Loucy (cell line): ENCODE data around the gene PAK5.

Source experiments
- H2AFZ ChIP-seq: fragments of 200-600 bp; sonication (generic); 2 replicates; pipeline ENCODE4 v1.6.0; 2016; ENCODE audit warnings: antibody characterized with exemption, mild to moderate bottlenecking, low read length, moderate library complexity
- H3F3A ChIP-seq: fragments of 200-600 bp; 2 replicates; pipeline ENCODE4 v1.6.0; 2016; ENCODE audit warnings: antibody characterized with exemption, low read depth, mild to moderate bottlenecking
- H3K27me3 ChIP-seq: fragments of 200-600 bp; sonication (generic); 2 replicates; pipeline ENCODE4 v1.6.1; 2014; ENCODE audit warnings: low read length, mild to moderate bottlenecking; ENCODE audit not compliant: insufficient read depth, poor library complexity, severe bottlenecking
- H3K36me3 ChIP-seq: fragments of 200-600 bp; sonication (generic); 2 replicates; pipeline ENCODE4 v1.6.1; 2016; ENCODE audit warnings: low read length; ENCODE audit not compliant: insufficient read depth
- H3K4me1 ChIP-seq: fragments of 200-600 bp; sonication (generic); 2 replicates; pipeline ENCODE4 v1.5.1; 2014; ENCODE audit warnings: low read length, mild to moderate bottlenecking; ENCODE audit not compliant: insufficient read depth, poor library complexity, severe bottlenecking
- H3K4me2 ChIP-seq: fragments of 200-600 bp; sonication (generic); 2 replicates; pipeline ENCODE4 v1.6.0; 2014; ENCODE audit warnings: antibody characterized with exemption, low read length, low read depth, mild to moderate bottlenecking; ENCODE audit not compliant: poor library complexity, severe bottlenecking
- H3K4me3 ChIP-seq: fragments of 200-600 bp; sonication (generic); 2 replicates; pipeline ENCODE4 v1.5.1; 2014; ENCODE audit warnings: low read length, mild to moderate bottlenecking, mixed read lengths; ENCODE audit not compliant: poor library complexity, severe bottlenecking
- H3K79me2 ChIP-seq: fragments of 200-600 bp; sonication (generic); 2 replicates; pipeline ENCODE4 v1.6.1; 2014; ENCODE audit warnings: low read length; ENCODE audit not compliant: insufficient read depth
- H3K9ac ChIP-seq: fragments of 200-600 bp; sonication (generic); 2 replicates; pipeline ENCODE4 v1.6.0; 2014; ENCODE audit warnings: mild to moderate bottlenecking, low read depth, low read length, moderate library complexity; ENCODE audit not compliant: poor library complexity, severe bottlenecking
- H3K9me2 ChIP-seq: fragments of 200-600 bp; sonication (generic); replicated peaks from 2 replicates; pipeline ENCODE4 v1.6.1; 2016; ENCODE audit warnings: low read depth, low read length, mixed read lengths
- H3K9me3 ChIP-seq: fragments of 200-600 bp; sonication (generic); 2 replicates; pipeline ENCODE4 v1.6.1; 2014; ENCODE audit warnings: mild to moderate bottlenecking, antibody characterized with exemption, low read length, low read depth; ENCODE audit not compliant: insufficient read depth
- H4K20me1 ChIP-seq: fragments of 200-600 bp; sonication (generic); 2 replicates; pipeline ENCODE4 v1.6.0; 2014; ENCODE audit warnings: antibody characterized with exemption, low read length, mild to moderate bottlenecking; ENCODE audit not compliant: insufficient read depth, poor library complexity, severe bottlenecking
- CTCF ChIP-seq: fragments of 200-600 bp; sonication (generic); conservative IDR thresholded peaks from 2 replicates; pipeline ENCODE4 v1.5.1; 2014; ENCODE audit warnings: mild to moderate bottlenecking, antibody characterized with exemption, low read length
- EZH2phosphoT487 ChIP-seq: fragments of 200-600 bp; IDR thresholded peaks from 2 replicates; pipeline ENCODE4 v1.6.1; 2018; ENCODE audit warnings: antibody characterized with exemption, mild to moderate bottlenecking, moderate library complexity, borderline replicate concordance

PAK5 gene

GRCh38 chr20:9577397-9577796 lies 261.5 kb downstream of the PAK5 start:
- Histone ChIP-seq H3K4me1 (peaks cover 70% of the 10 kb centered on the region), H3K79me2 (no peaks in the 10 kb centered on the region), H3K4me2 (peak overlapping the region; percentile 63), H3K9me2 (no peaks in the 10 kb centered on the region), H2AFZ (peak overlapping the region; percentile 26; the same call in 1 of the 2 replicates), H3K4me3 (no peak overlapping the region), H3F3A (peaks cover 6% of the 10 kb centered on the region), H3K36me3 (no peaks in the 10 kb centered on the region), H3K27me3 (no peaks in the 10 kb centered on the region), H4K20me1 (no peaks in the 10 kb centered on the region), H3K9me3 (no peaks in the 10 kb centered on the region), H3K9ac (peak overlapping the region; percentile 60)
- TF ChIP-seq EZH2phosphoT487 = no peak
- no peak for TF ChIP-seq CTCF

- Histone ChIP-seq H3K27me3 (no peaks in the 10 kb centered on the region), H3K36me3 (no peaks in the 10 kb centered on the region), H3K4me1 (peaks cover 63% of the 10 kb centered on the region), H3K9ac (peak overlapping the region; percentile 60), H3K4me2 (peak overlapping the region; percentile 21), H3F3A (peaks cover 6% of the 10 kb centered on the region), H2AFZ (peak overlapping the region; percentile 54), H3K4me3 (no peak overlapping the region), H3K9me3 (no peaks in the 10 kb centered on the region), H4K20me1 (no peaks in the 10 kb centered on the region), H3K9me2 (no peaks in the 10 kb centered on the region), H3K79me2 (no peaks in the 10 kb centered on the region)
- no peak for TF ChIP-seq EZH2phosphoT487
- no peak for TF ChIP-seq CTCF
These were observed 262.2 kb downstream of the PAK5 start for GRCh38 chr20:9576695-9577094.

- Histone ChIP-seq H3K9me3 (no peaks in the 10 kb centered on the region), H3K36me3 (no peaks in the 10 kb centered on the region), H3K27me3 (no peaks in the 10 kb centered on the region), H3K79me2 (no peaks in the 10 kb centered on the region), H3K4me2 (no peak overlapping the region), H3F3A (peaks cover 6% of the 10 kb centered on the region), H3K4me3 (no peak overlapping the region), H3K9ac (no peak overlapping the region), H3K4me1 (peaks cover 55% of the 10 kb centered on the region), H4K20me1 (no peaks in the 10 kb centered on the region), H3K9me2 (no peaks in the 10 kb centered on the region), H2AFZ (no peak overlapping the region)
- TF ChIP-seq EZH2phosphoT487 (no peak), CTCF (no peak)
These were observed 263.0 kb downstream of the PAK5 start for GRCh38 chr20:9575836-9576235.
